Astrocyte (in vitro differentiated cells and primary cell): ENCODE data around the gene CES5A. TPM values are rescaled to one million over a fixed set of nuclear protein-coding genes. Genes with fewer than 3 reads are reported as not detected.

ENCODE experiments used
- DNase-seq: peaks from one replicate; pipeline ENCODE4 v3.0.0-alpha.2; 2010; ENCODE audit warnings: low read depth
- FAIRE-seq: peaks from 2 replicates; lab custom pipeline; 2011; peaks lifted over from hg19 to GRCh38; lab: Jason Lieb, UNC
- H2AFZ ChIP-seq: 2 replicates; pipeline ENCODE4 v1.6.0; 2012; ENCODE audit warnings: low read depth, low read length, inconsistent platforms
- H3K27ac ChIP-seq: 2 replicates; pipeline ENCODE4 v1.5.1; 2011; ENCODE audit warnings: low read depth, low read length, inconsistent platforms
- H3K27me3 ChIP-seq: 2 replicates; pipeline ENCODE4 v1.6.0; 2011; ENCODE audit warnings: low read length, inconsistent platforms; ENCODE audit not compliant: insufficient read depth
- H3K36me3 ChIP-seq: 2 replicates; pipeline ENCODE4 v1.5.1; 2011; ENCODE audit warnings: low read length, inconsistent platforms; ENCODE audit not compliant: insufficient read depth
- H3K4me1 ChIP-seq: 2 replicates; pipeline ENCODE4 v1.5.1; 2011; ENCODE audit warnings: low read length, inconsistent platforms; ENCODE audit not compliant: insufficient read depth
- H3K4me2 ChIP-seq: 2 replicates; pipeline ENCODE4 v1.6.0; 2012; ENCODE audit warnings: low read length, inconsistent platforms
- H3K4me3 ChIP-seq: 2 replicates; pipeline ENCODE4 v1.5.1; 2011; ENCODE audit warnings: low read depth, mild to moderate bottlenecking, low read length, inconsistent platforms; ENCODE audit not compliant: insufficient read depth
- H3K79me2 ChIP-seq: 2 replicates; pipeline ENCODE4 v1.6.0; 2012; ENCODE audit warnings: mild to moderate bottlenecking, low read length, inconsistent platforms; ENCODE audit not compliant: insufficient read depth
- H3K9ac ChIP-seq: 2 replicates; pipeline ENCODE4 v1.6.0; 2012; ENCODE audit warnings: mild to moderate bottlenecking, low read length, inconsistent platforms
- H3K9me3 ChIP-seq: 2 replicates; pipeline ENCODE4 v1.5.1; 2012; ENCODE audit warnings: low read depth, mild to moderate bottlenecking, low read length, inconsistent platforms; ENCODE audit not compliant: insufficient read depth
- H4K20me1 ChIP-seq: 2 replicates; pipeline ENCODE4 v1.6.0; 2012; ENCODE audit warnings: low read length, inconsistent platforms; ENCODE audit not compliant: insufficient read depth
- H3K27ac Mint-ChIP-seq: one replicate; pipeline ENCODE4 v1.8.0; 2021; ENCODE audit warnings: mild to moderate bottlenecking, mixed read lengths; ENCODE audit not compliant: unreplicated experiment
- H3K27me3 Mint-ChIP-seq: one replicate; pipeline ENCODE4 v1.8.0; 2021; ENCODE audit warnings: low read depth, mixed read lengths; ENCODE audit not compliant: unreplicated experiment
- H3K36me3 Mint-ChIP-seq: one replicate; pipeline ENCODE4 v1.8.0; 2021; ENCODE audit warnings: low read depth, mixed read lengths; ENCODE audit not compliant: unreplicated experiment
- H3K4me1 Mint-ChIP-seq: one replicate; pipeline ENCODE4 v1.8.0; 2021; ENCODE audit warnings: low read depth, mixed read lengths; ENCODE audit not compliant: unreplicated experiment
- H3K4me3 Mint-ChIP-seq: one replicate; pipeline ENCODE4 v1.8.0; 2021; ENCODE audit warnings: mild to moderate bottlenecking, moderate library complexity, mixed read lengths; ENCODE audit not compliant: unreplicated experiment
- H3K9me3 Mint-ChIP-seq: one replicate; pipeline ENCODE4 v1.8.0; 2021; ENCODE audit warnings: mild to moderate bottlenecking, mixed read lengths; ENCODE audit not compliant: unreplicated experiment
- CTCF ChIP-seq: IDR thresholded peaks from 2 replicates; pipeline ENCODE4 v1.5.1; 2011; ENCODE audit warnings: low read depth, mild to moderate bottlenecking, inconsistent platforms, low read length, moderate library complexity; ENCODE audit not compliant: insufficient read depth
- EZH2 ChIP-seq: IDR thresholded peaks from 2 replicates; pipeline ENCODE4 v1.6.1; 2012; ENCODE audit warnings: mild to moderate bottlenecking, low read length, inconsistent platforms; ENCODE audit not compliant: insufficient read depth
- total RNA-seq: library from RNA; stranded (reverse); gene quantifications from 2 replicates; pipeline ENCODE4 v1.2.1, GENCODE V29; 2021

The CES5A gene
- total RNA-seq, 1 donor from 2014 or later = not detected

GRCh38 chr16:55856950-55857349 is 18.2 kb downstream of the CES5A start:
- Histone ChIP-seq H3K9me3 (no peaks in the 10 kb centered on the region), H3K4me1 (no peaks in the 10 kb centered on the region), H3K4me2 (no peak overlapping the region), H3K27me3 (no peaks in the 10 kb centered on the region), H3K36me3 (no peaks in the 10 kb centered on the region), H3K79me2 (no peaks in the 10 kb centered on the region), H3K4me3 (no peak overlapping the region), H3K27ac (no peak overlapping the region), H3K9ac (no peak overlapping the region), H2AFZ (no peak overlapping the region), H4K20me1 (no peaks in the 10 kb centered on the region)
- no peak for DNase-seq
- no peak for FAIRE-seq
- H3K4me1 Mint-ChIP-seq = peaks cover 3% of the 10 kb centered on the region
- H3K27me3 Mint-ChIP-seq = peaks cover 39% of the 10 kb centered on the region
- H3K9me3 Mint-ChIP-seq = peaks cover 2% of the 10 kb centered on the region
- no peak overlapping the region for H3K4me3 Mint-ChIP-seq
- no peak overlapping the region for H3K27ac Mint-ChIP-seq
- no peak for TF ChIP-seq CTCF
- no peak for TF ChIP-seq EZH2
- H3K36me3 Mint-ChIP-seq = no peaks in the 10 kb centered on the region

GRCh38 chr16:55853114-55853513 is 22.1 kb downstream of the CES5A start:
- H3K4me3 ChIP-seq = no peak overlapping the region
- H3K4me2 ChIP-seq = no peak overlapping the region
- no peak overlapping the region for H3K4me3 Mint-ChIP-seq
- no peaks in the 10 kb centered on the region for H3K9me3 ChIP-seq
- no peak overlapping the region for H3K9ac ChIP-seq
- H3K27me3 ChIP-seq = no peaks in the 10 kb centered on the region
- peaks cover 3% of the 10 kb centered on the region for H3K4me1 Mint-ChIP-seq
- no peaks in the 10 kb centered on the region for H3K36me3 ChIP-seq
- no peaks in the 10 kb centered on the region for H3K4me1 ChIP-seq
- peaks cover 2% of the 10 kb centered on the region for H3K9me3 Mint-ChIP-seq
- no peak for TF ChIP-seq EZH2
- TF ChIP-seq CTCF = no peak
- H3K36me3 Mint-ChIP-seq = no peaks in the 10 kb centered on the region
- H2AFZ ChIP-seq = no peak overlapping the region
- DNase-seq = no peak
- no peak for FAIRE-seq
- peaks cover 15% of the 10 kb centered on the region for H3K27me3 Mint-ChIP-seq
- no peaks in the 10 kb centered on the region for H3K79me2 ChIP-seq
- H3K27ac Mint-ChIP-seq = no peak overlapping the region
- H3K27ac ChIP-seq = no peak overlapping the region
- H4K20me1 ChIP-seq = no peaks in the 10 kb centered on the region

DNA sequence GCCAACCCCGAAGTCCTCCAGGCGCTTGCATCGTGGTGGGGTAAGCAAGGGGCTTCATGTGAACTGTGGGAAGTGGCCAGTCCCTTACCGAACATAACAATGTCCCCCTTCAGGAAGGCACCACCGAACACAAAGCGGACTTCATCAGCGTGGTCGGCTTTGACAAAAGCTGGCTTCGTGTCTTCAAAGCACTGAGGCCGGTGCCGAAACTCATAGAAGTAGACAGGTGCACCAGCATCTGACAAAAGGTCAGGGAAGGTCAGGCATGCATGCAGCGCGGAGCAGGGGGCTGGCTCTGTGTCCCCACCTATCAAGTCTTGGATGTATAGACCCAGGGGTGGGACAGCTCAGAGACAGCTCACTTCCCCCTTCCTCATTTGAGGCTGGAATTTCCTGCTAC is 25.6 kb downstream of the CES5A start:
- no peak overlapping the region for H2AFZ ChIP-seq
- H3K79me2 ChIP-seq = no peaks in the 10 kb centered on the region
- FAIRE-seq (no peak), DNase-seq (no peak)
- no peak for TF ChIP-seq EZH2
- TF ChIP-seq CTCF = no peak
- H3K4me1 ChIP-seq = no peaks in the 10 kb centered on the region
- H3K36me3 Mint-ChIP-seq = no peaks in the 10 kb centered on the region
- H3K27ac ChIP-seq = no peak overlapping the region
- H3K4me2 ChIP-seq = no peak overlapping the region
- no peaks in the 10 kb centered on the region for H3K9me3 ChIP-seq
- no peaks in the 10 kb centered on the region for H3K36me3 ChIP-seq
- H3K4me3 ChIP-seq = no peak overlapping the region
- H4K20me1 ChIP-seq = no peaks in the 10 kb centered on the region
- no peaks in the 10 kb centered on the region for H3K27me3 ChIP-seq
- no peak overlapping the region for H3K9ac ChIP-seq
- H3K9me3 Mint-ChIP-seq = no peaks in the 10 kb centered on the region
- peaks cover 22% of the 10 kb centered on the region for H3K27me3 Mint-ChIP-seq
- H3K4me1 Mint-ChIP-seq = peaks cover 3% of the 10 kb centered on the region
- H3K27ac Mint-ChIP-seq = no peak overlapping the region
- no peak overlapping the region for H3K4me3 Mint-ChIP-seq
